ENCODE results near the gene RANGRF. TPM values are rescaled to one million over a fixed set of nuclear protein-coding genes. Genes with fewer than 3 reads are reported as not detected.

The RANGRF gene
- total RNA-seq, 1 experiment from 2014 or later, result 10.7 TPM

- DNase-seq (ENCODE audit: low read depth), result no peak
These were observed 13.7 kb upstream of the RANGRF start for GRCh38 chr17:8274816-8275215.

DNA sequence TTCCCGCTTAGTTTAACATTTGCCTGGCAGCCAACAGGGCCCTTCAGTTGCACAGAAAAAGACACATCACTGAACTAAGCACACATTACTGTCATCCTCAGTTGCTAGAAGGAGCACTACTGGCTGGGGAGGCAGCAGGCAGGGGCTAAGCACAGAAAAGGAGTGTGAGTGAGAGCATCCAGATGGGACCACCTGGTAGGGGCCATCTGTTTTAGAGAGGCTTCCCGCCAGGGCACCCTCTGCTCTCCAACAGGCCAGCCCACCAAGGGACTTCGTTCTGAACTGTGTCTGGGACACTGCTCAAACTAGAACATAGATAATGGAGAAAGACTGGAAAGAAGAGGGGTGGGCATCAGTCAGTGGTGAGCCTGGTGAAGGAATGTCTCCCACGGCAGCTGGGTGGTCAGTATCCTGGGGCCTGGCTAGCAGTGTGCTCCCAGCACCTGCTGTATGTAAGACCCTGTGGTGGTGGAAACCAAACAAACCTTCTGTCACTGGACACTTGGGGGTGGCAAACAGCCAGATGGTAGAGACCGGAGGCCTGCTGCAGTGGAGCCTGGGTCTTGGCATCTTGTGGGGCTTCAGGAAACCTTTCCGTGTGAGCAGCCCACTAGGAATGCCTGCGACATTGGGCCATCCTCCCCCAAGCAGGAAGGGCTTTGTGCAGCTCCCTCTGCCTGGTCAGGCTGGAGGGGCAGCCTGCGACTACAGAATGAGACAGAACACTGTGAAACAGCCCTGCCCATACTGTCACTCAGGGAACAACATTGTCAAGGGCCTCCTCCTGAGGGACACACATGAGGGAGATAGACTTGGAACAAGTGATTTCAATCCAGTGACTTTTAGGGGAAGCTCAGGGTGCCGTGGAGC lies 12.8 kb upstream of the RANGRF start:
- DNase-seq (ENCODE audit: low read depth), result no peak

GRCh38 chr17:8277317-8277716 lies 11.2 kb upstream of the RANGRF start:
- DNase-seq (ENCODE audit: low read depth), result no peak

GRCh38 chr17:8282345-8282744 lies 6.1 kb upstream of the RANGRF start:
- DNase-seq (ENCODE audit: low read depth), result no peak

DNA sequence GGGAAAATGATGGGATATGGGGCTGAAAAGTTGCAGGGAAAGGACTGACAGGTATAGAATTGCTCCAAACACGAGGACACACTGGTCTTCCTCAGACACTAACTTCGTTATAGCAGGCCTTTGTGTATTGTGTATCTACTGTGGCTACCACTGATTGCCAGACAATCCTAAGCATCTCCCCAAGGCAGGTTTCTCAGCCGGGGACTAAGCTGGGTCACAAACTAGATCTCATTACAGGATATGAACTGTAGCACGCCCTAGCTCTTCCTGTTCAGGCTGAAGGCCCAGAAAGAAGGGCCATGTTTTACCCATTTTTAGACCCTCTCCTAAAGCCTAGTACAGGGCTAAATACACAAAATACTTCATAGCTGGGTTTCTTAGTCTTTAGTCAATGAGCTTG lies 5.1 kb upstream of the RANGRF start:
- no peak for DNase-seq (ENCODE audit: low read depth)

GRCh38 chr17:8284126-8284525 lies 4.3 kb upstream of the RANGRF start:
- DNase-seq (ENCODE audit: low read depth), result no peak

- no peak for DNase-seq (ENCODE audit: low read depth)
These were observed 2.9 kb upstream of the RANGRF start for GRCh38 chr17:8285270-8286181.

DNA sequence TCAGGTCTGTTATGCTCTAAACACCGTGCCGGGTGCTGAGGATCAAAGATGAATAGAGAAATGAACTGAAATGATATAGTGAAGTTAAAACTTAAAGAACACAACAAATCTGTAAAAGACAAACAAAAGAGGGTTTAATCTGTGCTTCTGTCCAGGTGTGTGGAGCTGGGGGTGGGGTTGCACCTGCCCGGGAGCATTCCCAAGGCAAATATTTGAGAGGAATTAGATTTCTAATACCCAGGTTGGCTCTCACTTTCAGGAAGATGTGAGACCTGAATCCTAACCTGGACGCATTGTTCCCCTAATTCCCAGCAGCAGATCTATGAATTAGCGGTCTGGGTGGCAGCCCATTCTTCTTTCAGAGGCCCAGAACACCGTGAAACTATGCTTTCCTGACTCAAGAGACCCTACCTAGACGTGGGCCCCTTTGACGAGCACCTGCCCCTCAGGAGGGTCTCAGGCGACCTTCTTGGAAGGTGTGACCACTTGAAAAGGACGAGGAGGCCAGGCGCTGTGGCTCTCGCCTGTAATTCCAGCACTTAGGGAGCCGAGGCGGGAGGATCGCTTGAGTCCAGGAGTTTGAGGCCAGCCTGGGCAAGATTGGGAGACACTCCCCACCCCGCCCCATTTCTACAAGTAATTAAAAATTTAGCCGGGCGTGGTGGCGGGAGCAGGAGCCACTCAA lies 677 bp upstream of the RANGRF start:
- no peak for DNase-seq (ENCODE audit: low read depth)

- DNase-seq (ENCODE audit: low read depth), result no peak
These were observed 580 bp downstream of the RANGRF start for GRCh38 chr17:8289103-8289397.

DNA sequence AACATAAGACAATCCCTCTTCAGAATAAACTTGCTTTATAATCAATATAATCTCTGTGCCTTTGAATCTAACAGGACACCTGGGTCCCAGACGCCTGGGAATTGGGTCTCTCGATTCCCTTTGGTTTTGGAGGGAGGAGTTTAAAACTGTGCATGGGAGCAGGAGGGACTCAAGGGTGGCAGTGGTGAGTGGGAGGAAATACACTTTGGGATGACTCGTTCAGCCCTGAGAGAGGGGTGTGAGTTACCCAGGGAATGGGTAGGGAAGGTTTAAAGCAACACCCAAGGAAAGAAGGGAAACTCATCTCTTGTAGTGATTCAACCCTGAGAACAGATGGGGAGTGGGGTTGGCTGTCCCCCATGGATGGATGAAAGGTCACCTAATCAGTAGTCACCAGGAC lies 1.6 kb downstream of the RANGRF start:
- no peak for DNase-seq (ENCODE audit: low read depth)

DNA sequence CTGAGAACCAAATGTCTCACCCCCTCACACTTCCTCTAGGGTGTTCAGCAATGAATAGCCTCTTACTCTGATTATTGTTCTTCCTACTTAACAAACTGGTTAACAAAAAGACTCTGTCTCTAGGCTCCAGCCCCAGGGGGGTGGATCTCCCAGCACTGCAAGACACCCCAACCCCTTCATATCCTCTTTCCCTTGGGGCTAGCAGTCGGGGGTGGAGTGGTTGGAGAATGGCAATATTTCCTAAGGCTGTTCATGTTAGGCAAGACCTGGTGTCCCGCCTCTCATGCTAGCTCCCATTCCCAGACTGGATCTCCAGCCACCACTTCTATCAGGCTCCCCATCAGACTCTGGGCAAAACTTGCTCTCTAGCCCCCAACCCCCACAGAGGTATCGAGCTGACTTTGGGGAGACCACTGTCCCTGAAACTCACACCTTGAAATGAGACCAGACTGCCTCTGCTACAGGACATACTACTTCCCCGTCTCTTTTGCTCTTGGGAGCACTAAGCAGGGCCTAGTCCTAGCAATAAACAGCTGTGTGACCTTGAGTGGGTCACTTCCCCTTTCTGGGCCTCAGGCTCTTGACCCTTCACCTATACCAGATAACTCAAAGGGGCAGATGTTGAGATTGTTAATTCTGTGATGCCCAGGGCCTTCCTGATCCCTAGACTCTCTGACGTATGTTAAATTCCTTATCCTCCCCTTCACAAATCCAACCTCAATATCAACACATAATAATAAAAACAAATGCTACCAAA lies 4.3 kb downstream of the RANGRF start:
- no peak for DNase-seq (ENCODE audit: low read depth)

- DNase-seq (ENCODE audit: low read depth), result no peak
These were observed 5.9 kb downstream of the RANGRF start for GRCh38 chr17:8294361-8294760.

DNA sequence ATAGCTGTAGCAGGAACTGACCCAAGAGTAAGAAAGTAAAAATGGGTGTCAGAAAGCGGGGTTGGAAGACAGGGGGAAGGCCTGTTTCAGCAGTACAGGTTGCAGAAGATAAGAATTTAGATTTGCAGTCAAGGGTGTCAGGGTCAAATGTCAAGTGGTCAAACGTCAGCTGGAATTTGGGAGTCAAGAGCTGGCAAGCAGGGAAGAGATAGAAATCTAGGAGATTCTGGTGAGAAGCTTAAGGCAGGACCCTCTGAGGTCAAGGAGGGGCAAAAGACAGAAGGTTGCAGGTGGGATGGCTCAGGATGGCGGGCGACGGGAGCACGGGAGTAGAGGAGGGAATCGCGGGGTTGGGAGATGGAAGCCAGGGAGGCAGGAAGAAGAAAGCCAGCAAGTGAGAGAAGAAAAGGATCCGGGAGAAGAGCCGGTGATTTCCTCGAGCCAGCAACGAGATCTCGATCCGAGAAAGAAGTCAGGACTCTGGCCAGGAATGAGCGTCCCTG lies 6.4 kb downstream of the RANGRF start:
- no peak for DNase-seq (ENCODE audit: low read depth)

- no peak for DNase-seq (ENCODE audit: low read depth)
These were observed 11.8 kb downstream of the RANGRF start for GRCh38 chr17:8300226-8300625.

GRCh38 chr17:8300627-8301242 lies 12.3 kb downstream of the RANGRF start:
- peak; percentile 59 for DNase-seq (ENCODE audit: low read depth)

GRCh38 chr17:8310601-8311123 lies 22.2 kb downstream of the RANGRF start:
- DNase-seq (ENCODE audit: low read depth), result no peak

DNA sequence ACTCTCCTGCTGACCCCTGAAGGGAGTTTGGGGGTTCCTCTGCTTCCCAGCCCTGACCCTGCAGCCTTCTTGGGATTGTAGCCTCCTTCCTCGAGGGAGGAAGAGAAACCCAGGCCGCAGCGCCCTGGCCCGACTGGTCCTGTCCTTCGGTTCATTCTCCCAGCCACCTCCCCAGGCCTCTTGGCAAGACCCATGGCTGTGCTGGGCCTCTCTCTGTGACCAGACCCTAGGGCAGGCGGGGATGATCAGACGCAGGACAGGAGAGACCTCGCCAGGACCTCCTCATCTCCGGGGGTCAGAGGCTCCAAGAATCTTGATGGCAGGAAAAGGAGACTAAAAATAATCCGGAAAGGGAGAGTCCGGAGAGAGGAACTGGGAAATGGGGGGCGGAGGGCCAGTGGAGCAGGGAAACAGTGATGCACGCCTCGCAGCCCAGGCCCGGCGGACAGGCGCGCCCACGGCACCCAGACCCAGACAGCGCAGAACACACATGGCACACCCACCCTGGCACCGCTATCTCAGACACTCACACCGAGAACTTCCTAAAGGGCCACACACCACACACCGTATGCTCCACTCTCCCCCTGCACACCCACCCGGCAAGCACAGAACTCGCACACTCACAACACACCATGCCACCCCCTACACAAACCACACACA lies 22.8 kb downstream of the RANGRF start:
- no peak for DNase-seq (ENCODE audit: low read depth)

- DNase-seq (ENCODE audit: low read depth), result no peak
These were observed 23.8 kb downstream of the RANGRF start for GRCh38 chr17:8312251-8312650.

- no peak for DNase-seq (ENCODE audit: low read depth)
These were observed 24.5 kb downstream of the RANGRF start for GRCh38 chr17:8312726-8313600.
